ENCODE data around the gene ESRP2. TPM values are rescaled to one million over a fixed set of nuclear protein-coding genes. Genes with fewer than 3 reads are reported as not detected.

ESRP2 gene
- total RNA-seq, 6 experiments from 2014 or later, result 0.05 to 0.14 (median 0.10) TPM; not detected in 2

GRCh38 chr16:68253721-68254120 is 17.8 kb upstream of the ESRP2 start:
- peaks cover 14% of the 10 kb centered on the region; the same call in 1 of the 2 replicates for H3K36me3 Mint-ChIP-seq (ENCODE audit: low read depth)

GRCh38 chr16:68252383-68252782 is 16.5 kb upstream of the ESRP2 start:
- Mint-ChIP-seq H3K36me3 (ENCODE audit: low read depth) (peaks cover 8% of the 10 kb centered on the region; the same call in 1 of the 2 replicates), H3K9me3 (no peaks in the 10 kb centered on the region), H3K4me1 (ENCODE audit: low read depth) (peaks cover 7% of the 10 kb centered on the region), H3K4me3 (no peak overlapping the region), H3K27ac (no peak overlapping the region), H3K27me3 (ENCODE audit: insufficient read depth) (no peaks in the 10 kb centered on the region)
- DNase-seq, result no peak
- TF ChIP-seq CTCF (IDR thresholded peaks at IDR 0.05), result no peak

More at GRCh38 chr16:68253721-68254120, 17.8 kb upstream of the ESRP2 start:
- Mint-ChIP-seq H3K27me3 (ENCODE audit: insufficient read depth) (no peaks in the 10 kb centered on the region), H3K27ac (no peak overlapping the region), H3K9me3 (no peaks in the 10 kb centered on the region), H3K4me3 (no peak overlapping the region), H3K4me1 (ENCODE audit: low read depth) (peaks cover 16% of the 10 kb centered on the region)
- DNase-seq, result no peak
- TF ChIP-seq CTCF (IDR thresholded peaks at IDR 0.05), result no peak

DNA sequence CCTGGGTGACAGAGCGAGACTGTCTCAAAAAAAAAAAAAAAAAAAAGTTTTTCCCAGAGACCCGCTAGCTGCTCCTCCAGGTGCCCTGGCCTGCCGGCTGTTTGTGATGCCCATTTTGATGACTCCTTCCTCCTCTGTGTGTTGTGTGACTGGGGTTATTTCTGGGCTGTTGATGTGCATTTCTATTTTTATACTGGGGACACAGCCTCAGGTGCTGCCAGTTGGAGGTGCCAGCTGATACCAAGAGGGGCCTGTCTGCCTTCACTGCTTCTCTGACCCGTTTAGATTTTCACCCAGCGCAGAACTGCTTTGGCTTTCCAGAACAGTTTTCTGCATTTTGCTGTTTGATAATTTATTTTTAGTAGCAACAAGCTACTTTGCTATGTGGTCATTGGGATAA is 15.9 kb upstream of the ESRP2 start:
- H3K36me3 Mint-ChIP-seq (ENCODE audit: low read depth), result peaks cover 8% of the 10 kb centered on the region; the same call in 1 of the 2 replicates
- H3K4me3 Mint-ChIP-seq, result no peak overlapping the region
- no peak for DNase-seq
- H3K4me1 Mint-ChIP-seq (ENCODE audit: low read depth), result peaks cover 10% of the 10 kb centered on the region
- H3K9me3 Mint-ChIP-seq, result no peaks in the 10 kb centered on the region
- H3K27me3 Mint-ChIP-seq (ENCODE audit: insufficient read depth), result no peaks in the 10 kb centered on the region
- no peak overlapping the region for H3K27ac Mint-ChIP-seq
- TF ChIP-seq CTCF (IDR thresholded peaks at IDR 0.05), result no peak

- H3K27ac Mint-ChIP-seq, result no peak overlapping the region
- H3K9me3 Mint-ChIP-seq, result no peaks in the 10 kb centered on the region
- H3K36me3 Mint-ChIP-seq (ENCODE audit: low read depth), result peaks cover 8% of the 10 kb centered on the region; the same call in 1 of the 2 replicates
- H3K4me1 Mint-ChIP-seq (ENCODE audit: low read depth), result peaks cover 18% of the 10 kb centered on the region
- no peak for TF ChIP-seq CTCF (IDR thresholded peaks at IDR 0.05)
- H3K27me3 Mint-ChIP-seq (ENCODE audit: insufficient read depth), result no peaks in the 10 kb centered on the region
- H3K4me3 Mint-ChIP-seq, result no peak overlapping the region
- no peak for DNase-seq
Measured at GRCh38 chr16:68250951-68251350, 15.0 kb upstream of the ESRP2 start.

DNA sequence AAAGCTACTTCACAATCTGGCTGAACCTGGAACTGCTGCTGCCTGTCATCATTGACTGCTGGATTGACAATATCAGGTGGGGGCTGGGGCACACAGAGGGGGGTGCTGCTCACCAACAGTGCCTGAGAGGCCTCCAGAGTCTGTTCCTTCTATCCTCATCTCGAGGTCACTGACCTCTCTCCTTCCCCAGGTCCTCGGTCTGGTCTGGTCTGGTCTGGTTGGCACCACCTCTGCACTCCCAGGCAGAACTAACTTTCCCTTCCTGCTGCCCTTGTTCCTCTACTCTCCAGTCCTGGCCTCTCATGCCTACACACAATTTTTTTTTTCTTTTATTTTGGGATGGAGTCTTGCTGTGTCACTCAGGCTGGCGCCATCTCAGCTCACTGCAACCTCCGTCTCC is 13.4 kb upstream of the ESRP2 start:
- Mint-ChIP-seq H3K4me1 (ENCODE audit: low read depth) (peaks cover 30% of the 10 kb centered on the region), H3K36me3 (ENCODE audit: low read depth) (peaks cover 8% of the 10 kb centered on the region; the same call in 1 of the 2 replicates), H3K4me3 (no peak overlapping the region), H3K27me3 (ENCODE audit: insufficient read depth) (no peaks in the 10 kb centered on the region; the same call in 1 of the 2 replicates), H3K9me3 (no peaks in the 10 kb centered on the region), H3K27ac (no peak overlapping the region)
- TF ChIP-seq CTCF (IDR thresholded peaks at IDR 0.05), result no peak
- DNase-seq, result no peak

All from HFFc6 (cell line).